ENCODE measurements around the gene RAB11B. TPM values are rescaled to one million over a fixed set of nuclear protein-coding genes. Genes with fewer than 3 reads are reported as not detected.
A peak's percentile ranks its signal among the peaks of the same experiment; 100 is the strongest.

The RAB11B gene
- total and polyA plus RNA-seq, 9 of the 15 experiments (the other 6 are each of a cell fraction or from before 2014, with no cell fraction given), result 0.74 to 71.0 (median 13.8) TPM

- TF ChIP-seq CHD7 (IDR thresholded peaks at IDR 0.05; ENCODE audit: low read depth, low read length) (no peak), SFPQ (IDR thresholded peaks at IDR 0.05; ENCODE audit: low read depth, low read length) (no peak), NFRKB (IDR thresholded peaks at IDR 0.05; ENCODE audit: low read depth) (no peak), CBX3 (IDR thresholded peaks at IDR 0.05; ENCODE audit: borderline replicate concordance in 1 of 2, low read length in 2 of 2) (no peak), KDM5B (IDR thresholded peaks at IDR 0.05; ENCODE audit: insufficient replicate concordance, low read depth, low read length) (no peak), ZBTB8A (IDR thresholded peaks at IDR 0.05; ENCODE audit: partially characterized antibody) (no peak), GTF2A2 (tag; IDR thresholded peaks at IDR 0.05) (no peak), MCM2 (IDR thresholded peaks at IDR 0.05; ENCODE audit: low read depth) (no peak), NELFE (IDR thresholded peaks at IDR 0.05; ENCODE audit: insufficient read depth, insufficient read length) (no peak), ARID1B (IDR thresholded peaks at IDR 0.05) (no peak), PHF8 (IDR thresholded peaks at IDR 0.05; ENCODE audit: borderline replicate concordance, low read length) (peak; percentile 62; the same call in 1 of the 2 replicates), STAG1 (CRISPR knock-in tag; IDR thresholded peaks at IDR 0.05; ENCODE audit: borderline replicate concordance) (no peak), TBL1XR1 (IDR thresholded peaks at IDR 0.05; ENCODE audit: low read length in 2 of 2) (no peak), MTA1 (IDR thresholded peaks at IDR 0.05; ENCODE audit: borderline replicate concordance) (no peak)
Observed at GRCh38 chr19:8412783-8413628, 22.8 kb downstream of the RAB11B start, which contains the start of gene MARCHF2 (continued).

All from K562 (cell line).